BLaER1 treated with 17β-estradiol and CSF1 and Interleukin-3, amounts not matched to agents 10 nM and 100 nM (cell line): ENCODE data around the gene FTO.

Experiments
- H3K27ac ChIP-seq, 11 experiments: shearing (Covaris generic); formaldehyde crosslinking; 2 replicates each; pipeline ENCODE4 v1.8.1; 2022
- H3K27me3 ChIP-seq, 11 experiments: shearing (Covaris generic); formaldehyde crosslinking; 2 replicates each; pipeline ENCODE4 v1.8.1; 2022
- H3K36me3 ChIP-seq, 11 experiments: shearing (Covaris generic); formaldehyde crosslinking; 2 replicates each; pipeline ENCODE4 v1.8.1; 2022
- H3K4me1 ChIP-seq, 10 experiments: shearing (Covaris generic); formaldehyde crosslinking; 2 replicates each; pipeline ENCODE4 v1.8.1; 2022
- H3K4me2 ChIP-seq, 11 experiments: shearing (Covaris generic); formaldehyde crosslinking; 2 replicates each; pipeline ENCODE4 v1.8.1; 2022
- H3K4me3 ChIP-seq, 10 experiments: shearing (Covaris generic); formaldehyde crosslinking; 2 replicates each; pipeline ENCODE4 v1.8.1; 2022
- H3K9ac ChIP-seq, 11 experiments: shearing (Covaris generic); formaldehyde crosslinking; 2 replicates each; pipeline ENCODE4 v1.8.1; 2022
- H3K9me3 ChIP-seq, 11 experiments: shearing (Covaris generic); formaldehyde crosslinking; replicated peaks in 1 of 11; 2 replicates each; pipeline ENCODE4 v1.8.1; 2022
- H4K20me1 ChIP-seq, 11 experiments: shearing (Covaris generic); formaldehyde crosslinking; 2 replicates each; pipeline ENCODE4 v1.8.1; 2022
- Cebpa-rat ChIP-seq, 11 experiments: shearing (Covaris generic); IDR thresholded peaks; 2 replicates each; pipeline ENCODE4 v1.8.1; 2022

FTO gene

DNA sequence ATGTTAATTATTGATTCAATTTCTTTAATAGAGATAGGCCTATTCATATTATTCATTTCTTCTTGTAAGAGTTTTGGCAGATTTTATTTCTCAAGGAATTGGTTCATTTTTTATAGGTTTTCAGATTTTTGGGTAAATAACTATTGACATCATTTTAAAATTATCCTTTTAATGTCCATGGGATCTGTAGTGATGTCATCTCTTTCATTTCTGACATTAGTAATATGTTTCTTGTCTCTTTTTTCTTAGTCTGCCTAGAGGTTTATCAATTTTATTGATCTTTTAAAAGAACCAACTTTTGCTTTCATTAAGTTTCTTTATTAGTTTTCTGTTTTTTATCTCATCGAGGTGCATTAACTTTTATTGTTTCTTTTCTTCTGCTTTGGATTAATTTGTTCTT is 162.6 kb downstream of the FTO start:
- peak overlapping the region in 4 of 11 experiments; percentile 70 to 88 (median 74); a peak in 5 of 22 replicates for H3K4me2 ChIP-seq
- peaks cover 0 to 9% (median 0%) of the 10 kb centered on the region in 11 experiments; a peak in 1 of 22 replicates for H4K20me1 ChIP-seq
- peaks cover 0 to 33% (median 15%) of the 10 kb centered on the region in 11 experiments; a peak in 15 of 22 replicates for H3K36me3 ChIP-seq
- no peak for TF ChIP-seq Cebpa-rat (IDR thresholded peaks at IDR 0.05)
- no peaks in the 10 kb centered on the region for H3K27me3 ChIP-seq
- no peak overlapping the region for H3K9ac ChIP-seq
- peaks cover 9 to 47% (median 21%) of the 10 kb centered on the region in 10 experiments; a peak in 19 of 20 replicates for H3K4me1 ChIP-seq
- H3K9me3 ChIP-seq: peaks cover 0 to 16% (median 13%) of the 10 kb centered on the region in 11 experiments; a peak in 14 of 22 replicates
- H3K27ac ChIP-seq: peak overlapping the region in 2 of 11 experiments; percentile 64 to 75; a peak in 1 of 22 replicates
- no peak overlapping the region for H3K4me3 ChIP-seq

DNA sequence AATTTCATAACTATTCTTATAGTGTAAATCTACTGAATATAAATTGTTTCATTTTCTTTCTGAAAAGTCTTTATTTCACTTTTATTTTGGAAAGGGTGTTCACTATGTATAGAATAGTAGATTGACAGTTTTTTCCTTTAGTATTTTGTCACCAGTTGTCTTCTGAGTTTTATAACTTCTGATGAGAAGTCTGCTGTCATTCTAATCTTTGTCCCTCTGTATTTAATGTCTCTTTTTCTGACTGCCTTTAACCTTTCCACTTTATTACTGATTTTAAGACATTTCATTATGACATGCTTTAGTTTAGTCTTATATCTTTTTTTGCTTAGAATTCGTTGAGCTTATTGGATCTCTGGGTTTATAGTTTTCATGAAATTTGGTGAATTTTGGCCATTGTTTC is 166.9 kb downstream of the FTO start:
- H4K20me1 ChIP-seq: peaks cover 0 to 3% (median 0%) of the 10 kb centered on the region in 11 experiments; a peak in 1 of 22 replicates
- H3K4me2 ChIP-seq: no peak overlapping the region
- no peak overlapping the region for H3K9ac ChIP-seq
- peaks cover under 1 to 41% (median 12%) of the 10 kb centered on the region in 10 experiments; a peak in 16 of 20 replicates for H3K4me1 ChIP-seq
- peaks cover 14 to 42% (median 25%) of the 10 kb centered on the region in 11 experiments; a peak in 19 of 22 replicates for H3K36me3 ChIP-seq
- H3K27me3 ChIP-seq: no peaks in the 10 kb centered on the region
- H3K4me3 ChIP-seq: no peak overlapping the region
- peaks cover 0 to 20% (median 13%) of the 10 kb centered on the region in 11 experiments; a peak in 14 of 22 replicates for H3K9me3 ChIP-seq
- TF ChIP-seq Cebpa-rat (IDR thresholded peaks at IDR 0.05): no peak
- no peak overlapping the region for H3K27ac ChIP-seq

- TF ChIP-seq Cebpa-rat (IDR thresholded peaks at IDR 0.05): no peak
- Histone ChIP-seq H3K4me1 (peaks cover 0 to 24% (median 8%) of the 10 kb centered on the region in 10 experiments; a peak in 14 of 20 replicates), H3K4me3 (no peak overlapping the region), H3K27ac (no peak overlapping the region), H3K27me3 (no peaks in the 10 kb centered on the region), H3K9ac (no peak overlapping the region), H3K36me3 (peaks cover 23 to 53% (median 30%) of the 10 kb centered on the region in 11 experiments; a peak in 20 of 22 replicates), H4K20me1 (no peaks in the 10 kb centered on the region; a peak in 1 of 22 replicates), H3K9me3 (peaks cover 0 to 20% (median 13%) of the 10 kb centered on the region in 11 experiments; a peak in 14 of 22 replicates), H3K4me2 (peak overlapping the region in 2 of 11 experiments; percentile 24 to 48; a peak in 4 of 22 replicates)
Measured at GRCh38 chr16:53872248-53873221, 168.6 kb downstream of the FTO start.

DNA sequence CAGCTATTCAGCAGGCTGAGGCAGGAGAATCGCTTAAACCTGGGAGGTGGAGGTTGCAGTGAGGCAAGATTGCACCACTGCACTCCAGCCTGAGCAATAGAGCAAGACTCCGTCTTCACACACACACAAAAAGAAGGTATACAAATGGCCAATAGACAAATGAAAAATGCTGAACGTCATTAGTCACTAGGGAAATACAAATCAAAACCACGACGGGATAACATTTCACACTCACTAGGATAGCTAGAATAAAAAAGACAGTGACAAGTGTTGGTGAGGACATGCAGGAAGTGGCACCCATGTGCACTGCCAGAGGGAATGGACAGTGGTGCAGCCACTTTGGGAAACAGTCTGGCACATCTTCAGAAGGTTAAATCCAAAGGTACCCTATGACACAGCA is 172.9 kb downstream of the FTO start:
- no peak overlapping the region for H3K27ac ChIP-seq
- H3K4me3 ChIP-seq: no peak overlapping the region
- H3K4me1 ChIP-seq: peaks cover 0 to 20% (median 8%) of the 10 kb centered on the region in 10 experiments; a peak in 14 of 20 replicates
- no peak overlapping the region for H3K9ac ChIP-seq
- no peaks in the 10 kb centered on the region; a peak in 1 of 22 replicates for H4K20me1 ChIP-seq
- TF ChIP-seq Cebpa-rat (IDR thresholded peaks at IDR 0.05): no peak
- peaks cover 0 to 4% (median 0%) of the 10 kb centered on the region in 11 experiments; a peak in 2 of 22 replicates for H3K9me3 ChIP-seq
- no peaks in the 10 kb centered on the region for H3K27me3 ChIP-seq
- no peak overlapping the region for H3K4me2 ChIP-seq
- H3K36me3 ChIP-seq: peaks cover 35 to 68% (median 46%) of the 10 kb centered on the region in 11 experiments

DNA sequence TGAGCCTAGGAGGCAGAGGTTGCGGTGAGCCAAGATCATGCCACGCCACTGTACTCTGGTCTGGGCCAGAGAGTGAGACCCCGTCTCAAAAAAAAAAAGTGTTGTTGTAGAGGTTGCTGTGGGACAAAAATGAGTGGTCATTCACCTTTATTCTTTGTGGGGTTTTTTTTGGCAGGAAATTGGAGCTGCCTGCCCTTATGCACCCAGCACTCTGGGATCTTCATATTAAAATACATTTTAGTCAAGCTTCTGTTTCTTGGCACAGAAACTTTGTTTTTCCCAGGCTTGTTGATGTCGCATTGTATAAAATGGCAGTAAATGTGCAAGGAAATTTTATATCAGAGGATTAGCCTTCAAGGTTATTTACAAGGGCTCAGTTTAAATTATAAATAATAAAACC is 174.3 kb downstream of the FTO start:
- H3K36me3 ChIP-seq: peaks cover 36 to 75% (median 54%) of the 10 kb centered on the region in 11 experiments
- H3K27me3 ChIP-seq: no peaks in the 10 kb centered on the region
- H3K27ac ChIP-seq: no peak overlapping the region
- H3K4me3 ChIP-seq: no peak overlapping the region
- H3K9me3 ChIP-seq: no peaks in the 10 kb centered on the region; a peak in 2 of 22 replicates
- H3K4me1 ChIP-seq: peaks cover 0 to 8% (median 7%) of the 10 kb centered on the region in 10 experiments; a peak in 13 of 20 replicates
- H4K20me1 ChIP-seq: no peaks in the 10 kb centered on the region
- no peak for TF ChIP-seq Cebpa-rat (IDR thresholded peaks at IDR 0.05)
- no peak overlapping the region for H3K9ac ChIP-seq
- no peak overlapping the region for H3K4me2 ChIP-seq

DNA sequence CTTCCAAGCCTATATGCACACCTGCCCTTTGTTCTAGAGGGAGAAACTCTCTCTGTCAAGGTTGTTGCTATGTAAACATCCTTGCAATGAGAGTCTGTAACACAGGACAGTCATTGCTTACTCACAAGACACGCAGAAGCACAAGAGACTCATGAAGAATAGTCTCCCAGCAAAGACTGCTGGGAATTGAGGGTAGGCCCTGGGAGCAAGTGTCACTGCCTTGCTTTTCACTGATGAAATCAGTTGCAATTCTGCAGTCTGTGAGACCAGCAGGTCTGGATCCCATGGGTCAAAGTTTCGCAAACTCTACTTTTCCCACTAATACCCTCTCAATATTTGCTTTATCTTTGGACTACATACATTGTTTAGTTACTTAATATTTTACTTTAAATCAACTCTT is 177.4 kb downstream of the FTO start:
- Histone ChIP-seq H3K9me3 (no peaks in the 10 kb centered on the region), H3K4me3 (no peak overlapping the region), H3K27ac (no peak overlapping the region), H3K4me2 (no peak overlapping the region), H3K4me1 (peaks cover 0 to 4% (median 0%) of the 10 kb centered on the region in 10 experiments; a peak in 2 of 20 replicates), H3K27me3 (no peaks in the 10 kb centered on the region), H4K20me1 (no peaks in the 10 kb centered on the region), H3K36me3 (peaks cover 28 to 85% (median 54%) of the 10 kb centered on the region in 11 experiments), H3K9ac (no peak overlapping the region)
- no peak for TF ChIP-seq Cebpa-rat (IDR thresholded peaks at IDR 0.05)

DNA sequence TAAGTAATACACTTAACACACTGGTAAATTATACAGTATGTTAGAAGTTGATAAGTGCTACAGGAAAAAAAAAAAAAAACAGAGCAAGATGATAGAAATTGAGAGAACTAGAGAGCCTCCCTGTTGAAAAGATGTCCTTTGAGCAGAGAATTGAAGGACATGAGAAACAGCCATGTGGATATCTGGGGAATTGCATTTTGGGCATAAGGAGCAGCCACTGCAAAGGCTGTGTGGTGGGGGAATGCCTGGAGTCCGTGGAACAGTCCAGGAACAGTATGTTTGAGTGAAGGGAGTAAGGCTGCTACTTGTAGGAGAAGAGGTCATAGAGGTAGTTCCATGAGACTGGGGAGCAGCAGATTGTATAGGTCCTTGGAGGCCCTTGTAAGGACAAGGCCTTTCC is 178.4 kb downstream of the FTO start:
- no peaks in the 10 kb centered on the region for H3K9me3 ChIP-seq

GRCh38 chr16:53884748-53885147 is 180.8 kb downstream of the FTO start:
- Histone ChIP-seq H3K27ac (no peak overlapping the region), H4K20me1 (no peaks in the 10 kb centered on the region), H3K4me3 (no peak overlapping the region), H3K4me2 (no peak overlapping the region), H3K27me3 (no peaks in the 10 kb centered on the region), H3K4me1 (peaks cover 0 to 4% (median 0%) of the 10 kb centered on the region in 10 experiments; a peak in 2 of 20 replicates), H3K36me3 (peaks cover 40 to 83% (median 59%) of the 10 kb centered on the region in 11 experiments), H3K9ac (no peak overlapping the region), H3K9me3 (no peaks in the 10 kb centered on the region)
- TF ChIP-seq Cebpa-rat (IDR thresholded peaks at IDR 0.05): no peak

More for the DNA sequence above, 178.4 kb downstream of the FTO start:
- TF ChIP-seq Cebpa-rat (IDR thresholded peaks at IDR 0.05): no peak
- H3K9ac ChIP-seq: no peak overlapping the region
- H3K4me1 ChIP-seq: peaks cover 0 to 4% (median 0%) of the 10 kb centered on the region in 10 experiments; a peak in 2 of 20 replicates
- H3K4me2 ChIP-seq: no peak overlapping the region
- no peaks in the 10 kb centered on the region for H3K27me3 ChIP-seq
- no peak overlapping the region for H3K4me3 ChIP-seq
- H3K27ac ChIP-seq: no peak overlapping the region
- H4K20me1 ChIP-seq: no peaks in the 10 kb centered on the region
- H3K36me3 ChIP-seq: peaks cover 28 to 84% (median 48%) of the 10 kb centered on the region in 11 experiments
